CD4-positive, alpha-beta T cell treated with Interleukin-4 for 4 hours (primary cell): ENCODE results near the gene HLCS.
"Not testable (repeated sequence)": the region's sequence is repeated elsewhere in the genome, so short reads cannot be mapped to it uniquely, and the experiment has no call there.

ENCODE experiments used
- DNase-seq: peaks from one replicate; pipeline ENCODE4 v3.0.0-alpha.2; 2020

HLCS gene

DNA sequence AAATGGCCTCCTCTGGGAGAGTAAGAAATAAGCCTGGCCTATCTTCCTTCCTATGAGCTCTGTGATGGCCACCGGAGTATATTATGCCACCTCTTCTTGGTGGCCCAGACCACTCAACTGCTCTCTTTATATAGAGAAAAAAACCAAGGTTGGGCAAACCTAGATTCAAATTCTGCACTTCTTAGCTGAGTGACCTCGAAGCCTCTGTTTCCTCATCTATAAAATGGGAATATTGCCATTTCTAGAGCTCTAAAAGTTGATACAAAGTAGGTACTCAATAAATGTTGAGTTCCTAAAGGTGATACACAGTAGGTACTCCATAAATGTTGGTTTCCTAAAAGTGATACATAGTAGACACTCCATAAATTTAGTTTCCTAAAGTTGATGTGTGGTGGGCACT lies 120.7 kb downstream of the HLCS start:
- DNase-seq, result no peak

DNA sequence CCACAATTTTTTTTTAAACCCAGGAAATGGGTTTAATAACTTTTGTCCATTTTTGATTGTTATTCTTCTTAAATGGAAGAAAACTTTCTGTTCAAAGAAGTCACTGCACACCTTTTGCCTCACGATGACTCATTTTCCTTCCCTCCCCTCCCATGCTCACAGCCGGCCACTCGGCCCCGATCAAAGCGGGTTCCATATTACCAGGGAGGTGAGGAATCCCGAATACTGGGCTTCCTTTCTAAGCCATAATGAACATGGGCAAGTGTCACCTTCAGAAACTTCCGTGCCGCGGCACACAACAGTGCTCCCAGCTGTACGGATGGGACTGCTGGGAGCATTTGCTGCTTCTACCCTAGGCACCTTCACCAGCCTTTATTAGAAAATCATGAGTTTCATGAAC lies 121.4 kb downstream of the HLCS start:
- DNase-seq, result no peak

DNA sequence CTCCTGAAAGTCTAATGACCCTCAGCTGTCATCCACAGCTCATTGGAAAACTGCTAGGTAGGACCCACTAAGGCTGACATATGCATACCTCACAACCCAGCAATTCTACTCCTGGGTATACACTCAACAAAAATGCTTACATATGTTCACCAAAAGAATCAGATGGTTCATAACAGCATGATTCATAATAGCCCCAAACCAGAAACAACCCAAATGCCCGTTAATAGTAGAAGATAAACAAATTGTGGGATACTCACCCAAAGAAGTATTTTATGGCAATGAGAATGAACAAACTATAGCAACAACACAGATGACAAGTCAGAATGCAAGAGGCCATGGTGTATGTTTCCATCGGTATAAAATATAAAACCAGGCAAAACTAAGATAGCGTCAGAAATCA lies 124.6 kb downstream of the HLCS start:
- DNase-seq, result no peak

DNA sequence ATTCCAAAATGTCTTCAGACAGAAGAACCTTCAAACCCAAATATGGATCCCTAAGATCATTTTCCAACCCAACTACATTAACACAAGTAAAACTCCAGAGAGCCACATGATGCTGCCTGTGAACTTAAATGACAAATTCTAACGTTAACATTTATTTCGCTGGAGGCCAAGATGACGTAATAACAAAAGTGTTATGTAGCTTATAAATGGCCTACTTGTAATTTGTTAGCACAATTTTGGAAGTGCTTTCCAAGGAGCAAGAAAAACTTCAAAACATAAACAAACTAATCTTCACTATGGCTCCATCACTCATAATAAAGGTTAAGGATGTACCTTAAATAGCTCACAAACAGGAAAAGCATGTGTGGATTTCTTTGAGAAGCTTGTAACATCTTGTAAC lies 126.7 kb downstream of the HLCS start:
- no peak for DNase-seq

DNA sequence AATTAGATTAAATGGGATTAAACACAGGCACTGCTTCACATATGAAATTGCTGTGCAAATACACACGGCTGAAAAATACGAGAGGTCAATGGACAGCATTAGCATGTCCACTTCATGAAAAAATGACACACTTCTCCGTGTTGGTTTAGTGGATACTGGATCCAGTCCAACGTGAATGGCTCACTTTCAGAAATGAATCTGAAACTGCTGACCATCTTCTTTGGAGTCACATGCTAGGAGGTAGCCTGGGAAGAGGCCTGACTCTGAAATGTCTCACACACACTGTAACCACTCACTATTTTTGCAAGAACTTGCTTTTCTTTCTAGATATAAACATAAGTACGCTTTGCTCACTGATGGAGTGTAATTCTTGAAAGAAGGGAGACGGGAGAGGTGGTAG lies 127.3 kb downstream of the HLCS start:
- no peak for DNase-seq

DNA sequence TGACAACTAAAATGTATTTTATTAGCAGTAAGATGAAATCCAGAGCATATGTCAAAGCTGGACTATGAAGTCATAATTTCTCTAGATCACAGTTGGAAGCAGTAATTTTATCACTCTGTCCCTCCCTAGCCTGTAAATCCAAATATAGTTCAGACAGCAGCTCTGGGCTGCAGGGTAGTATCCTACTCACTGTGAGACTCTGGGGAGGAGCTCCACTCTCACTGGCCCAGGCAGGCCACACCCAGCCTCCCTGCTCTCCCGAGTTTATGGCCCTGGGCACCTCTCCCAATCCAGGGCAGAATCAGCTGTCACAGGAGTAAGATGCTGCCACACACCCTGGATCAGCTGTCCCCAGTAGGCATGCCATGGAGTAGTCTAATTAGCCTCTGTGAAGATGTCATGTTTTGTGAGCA lies 131.1 kb downstream of the HLCS start:
- no peak for DNase-seq

DNA sequence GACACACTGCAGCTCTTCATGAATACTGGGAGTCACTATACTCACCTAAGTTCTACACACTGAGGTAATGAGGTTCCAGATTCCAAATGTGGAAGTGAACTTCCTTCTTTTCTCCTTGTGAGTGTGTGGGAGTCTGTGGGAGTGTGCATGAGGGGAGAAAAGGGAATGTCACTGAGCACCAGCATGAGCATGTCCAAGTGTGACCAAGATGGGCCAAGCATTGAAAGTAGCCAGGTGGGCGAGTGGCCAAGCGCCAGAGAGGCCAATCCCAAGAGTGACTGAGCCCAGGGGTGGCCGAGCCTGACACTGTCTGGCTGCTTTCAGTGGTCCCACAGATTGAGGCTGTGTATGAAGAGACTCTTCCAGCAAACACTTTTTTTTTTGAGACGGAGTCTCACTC lies 132.3 kb downstream of the HLCS start:
- DNase-seq, result no peak

DNA sequence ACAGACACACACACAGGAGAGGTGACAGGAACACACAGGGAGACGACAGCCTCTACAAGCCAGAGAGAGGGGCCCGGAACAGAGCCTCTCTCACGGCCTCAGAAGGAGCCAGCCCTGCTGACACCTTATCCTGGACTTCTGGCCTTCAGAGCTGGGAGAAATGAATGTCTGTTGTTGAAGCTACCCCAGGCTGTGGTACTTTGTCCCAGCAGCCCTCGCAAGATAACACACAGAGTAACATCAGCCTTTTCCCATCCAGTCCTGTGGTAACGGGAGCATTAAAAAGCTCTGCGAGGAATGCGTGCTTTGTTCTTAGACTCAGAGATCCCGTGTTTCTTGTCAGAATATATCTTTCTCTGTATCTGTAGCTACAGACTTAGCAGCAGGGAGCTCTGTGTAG lies 136.4 kb downstream of the HLCS start:
- no peak for DNase-seq

DNA sequence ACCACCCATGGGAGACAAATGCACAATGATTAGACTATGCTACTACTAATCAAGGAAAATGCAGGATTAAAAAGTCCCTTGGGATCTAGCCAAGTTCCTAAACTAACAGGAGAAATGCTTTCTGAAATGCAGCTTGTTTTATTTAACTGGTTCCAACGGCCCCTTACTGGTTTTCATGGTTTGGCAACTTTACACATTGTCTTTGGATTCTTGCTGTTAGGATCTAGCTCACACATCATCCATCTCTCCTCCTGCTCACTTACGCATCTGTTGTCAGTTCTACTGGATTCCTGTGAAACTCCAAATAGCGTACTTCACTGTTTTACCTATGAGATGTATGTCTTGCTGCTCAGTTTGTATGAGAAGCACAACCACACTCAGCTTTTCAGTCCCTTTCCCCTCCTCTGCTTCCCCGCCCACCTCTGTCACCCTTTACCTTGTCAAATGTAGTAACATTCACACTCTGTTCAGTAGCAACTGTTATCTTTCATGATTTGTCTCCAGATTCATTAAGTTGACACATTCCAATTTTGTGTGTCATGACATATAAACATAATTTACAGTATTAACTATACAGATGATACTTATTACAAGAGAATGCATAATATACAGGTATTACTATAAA lies 137.5 kb downstream of the HLCS start:
- DNase-seq, result no peak

DNA sequence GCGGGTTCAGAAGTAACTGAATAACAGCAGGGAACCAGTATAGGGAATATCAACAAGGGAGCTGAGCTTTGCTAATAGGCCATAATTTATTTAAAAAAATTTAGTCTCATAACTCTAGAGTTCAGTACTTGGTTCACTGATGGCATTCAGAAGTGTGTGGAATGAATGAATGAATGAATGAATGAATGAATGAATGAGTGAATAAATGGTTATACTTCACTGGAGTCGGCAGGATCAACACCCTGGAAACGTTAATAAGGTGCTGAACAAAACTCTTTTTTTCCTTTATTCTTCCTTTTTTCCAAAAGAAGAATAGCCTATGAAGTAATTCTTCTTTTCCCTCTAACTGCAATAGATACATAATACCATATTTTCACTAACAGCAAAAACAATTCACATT lies 138.3 kb downstream of the HLCS start:
- DNase-seq, result no peak

DNA sequence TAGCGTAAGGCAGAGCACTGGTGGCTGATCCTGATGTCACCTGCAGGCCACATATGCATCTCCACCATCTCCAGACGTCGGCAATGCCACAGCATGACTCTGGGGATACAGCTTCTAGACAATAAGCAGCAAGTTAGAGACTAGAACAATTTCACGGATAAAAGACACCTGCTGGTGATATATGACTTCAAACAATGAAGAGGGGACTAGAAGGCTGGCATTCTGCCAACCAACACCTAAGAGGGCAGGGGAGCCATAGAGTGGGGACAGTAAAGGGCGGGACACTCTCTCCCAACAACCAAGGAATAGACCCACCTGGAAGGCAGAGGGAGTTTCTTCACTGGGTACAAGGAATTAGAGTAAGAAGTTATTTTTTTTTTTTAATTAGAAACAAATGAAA lies 140.8 kb downstream of the HLCS start:
- no peak for DNase-seq

DNA sequence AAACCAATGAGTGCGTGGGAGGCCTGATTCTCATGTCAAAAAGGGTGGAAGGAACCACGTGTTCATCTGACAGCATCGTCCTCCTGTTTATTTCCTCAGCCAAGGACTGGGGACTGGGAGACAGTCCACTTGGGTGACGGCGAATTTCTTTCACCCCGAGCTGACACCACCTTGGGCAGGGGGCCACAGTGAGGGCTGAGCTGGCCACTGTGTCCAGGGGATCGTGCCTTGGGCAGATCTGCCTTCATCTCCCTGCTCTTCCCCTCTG lies 145.5 kb downstream of the HLCS start:
- DNase-seq, result no peak

DNA sequence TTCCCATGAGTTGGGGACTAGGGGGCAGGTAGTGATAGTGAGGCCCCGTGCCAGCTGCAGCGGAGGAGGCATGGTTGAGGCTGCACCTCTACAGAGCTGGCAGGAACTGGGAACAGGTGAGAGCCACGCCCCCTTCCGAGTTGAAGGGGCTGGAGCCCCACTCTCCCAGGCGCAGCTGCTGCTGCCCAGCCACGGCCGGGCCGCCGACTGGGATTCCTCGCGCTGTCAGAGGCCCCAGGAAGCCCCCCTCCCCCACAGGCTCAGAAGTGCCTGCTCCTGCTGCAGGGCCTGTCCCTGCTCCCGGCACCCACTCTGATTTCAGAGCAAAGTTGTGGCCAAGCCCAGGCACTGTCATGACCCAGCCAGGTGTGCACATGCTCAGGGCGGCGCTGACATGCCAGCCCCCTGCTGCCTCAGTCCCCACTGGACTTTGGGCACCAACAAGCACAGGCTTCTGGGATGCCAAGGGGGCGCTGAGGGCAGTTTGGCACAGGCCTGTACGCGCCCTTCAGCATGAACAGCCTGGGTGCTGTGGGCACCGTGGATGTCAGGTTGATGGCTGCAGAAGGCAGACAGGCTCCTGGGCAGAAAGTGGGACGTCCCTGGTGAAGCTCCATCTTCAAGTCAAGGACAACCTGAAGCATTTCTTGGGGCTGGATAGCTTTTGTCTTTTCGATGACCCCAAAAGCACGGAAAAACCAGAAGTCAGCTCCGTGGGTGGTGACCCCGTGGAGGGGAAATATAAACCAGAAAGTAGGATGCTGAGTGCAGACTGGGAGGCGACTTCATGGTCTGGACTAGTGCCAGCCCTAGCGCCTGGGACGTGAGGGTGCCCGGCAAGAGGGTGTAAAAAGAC lies 146.1 kb downstream of the HLCS start:
- no peak for DNase-seq

DNA sequence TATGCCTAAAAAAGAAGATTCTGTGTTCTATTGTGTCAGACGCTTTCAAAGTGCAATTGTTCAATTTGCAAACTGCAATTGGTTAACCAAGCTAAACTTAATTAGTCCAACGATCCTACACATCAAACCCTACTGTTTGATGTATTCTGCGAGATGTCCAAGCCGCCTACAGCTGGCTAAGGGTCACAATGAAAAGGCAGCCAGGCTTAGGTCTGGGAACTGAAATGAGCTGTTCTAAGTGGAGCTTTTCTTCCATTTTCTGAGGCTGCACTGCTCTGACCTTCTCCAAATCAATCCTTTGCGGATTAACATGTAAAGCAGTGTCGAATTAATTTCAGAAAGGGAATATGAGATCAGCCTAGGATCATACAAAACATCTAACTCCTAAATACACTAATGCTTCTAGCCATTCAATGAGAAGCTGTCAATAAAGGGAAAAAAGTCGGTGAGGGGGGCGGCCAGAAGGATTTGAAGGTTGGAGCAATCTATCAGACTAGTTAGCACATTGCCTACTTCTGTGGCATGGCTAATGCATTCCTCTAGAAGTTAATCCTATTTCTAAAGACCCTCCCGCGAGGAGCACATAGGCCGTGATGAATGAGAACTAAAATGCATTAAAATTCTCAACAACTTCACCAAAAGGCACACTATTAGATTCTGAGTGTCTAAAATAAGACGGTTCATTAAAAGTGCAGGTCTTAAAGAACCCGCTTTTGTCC lies 148.6 kb downstream of the HLCS start:
- no peak for DNase-seq

DNA sequence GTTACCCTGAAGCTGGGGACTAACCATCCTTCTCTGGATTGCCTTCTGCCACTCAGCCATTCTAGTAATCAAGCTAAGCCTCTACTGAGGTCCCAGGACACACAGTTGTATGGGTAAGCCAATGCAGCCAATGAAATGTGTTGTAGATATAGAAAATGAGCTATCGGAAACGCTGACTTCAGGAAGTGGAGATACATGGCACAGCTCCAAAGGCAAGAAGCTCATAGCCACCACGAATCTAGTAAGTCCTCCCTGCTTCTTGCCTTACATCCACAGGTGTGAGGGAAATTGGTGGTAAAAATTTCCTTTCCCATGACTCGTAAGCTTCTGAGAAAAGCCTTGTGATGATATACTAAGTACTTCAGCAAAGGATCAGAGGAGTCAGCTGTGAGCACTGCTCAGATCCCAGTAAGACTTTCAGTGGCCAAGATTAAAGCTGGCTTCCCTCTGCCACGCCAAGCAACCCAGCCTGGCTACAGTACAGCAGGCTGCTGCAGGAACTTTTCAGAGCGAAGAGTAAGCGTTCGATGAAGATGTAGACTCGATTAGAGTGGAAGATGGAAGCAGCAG lies 149.8 kb downstream of the HLCS start:
- DNase-seq, result no peak

DNA sequence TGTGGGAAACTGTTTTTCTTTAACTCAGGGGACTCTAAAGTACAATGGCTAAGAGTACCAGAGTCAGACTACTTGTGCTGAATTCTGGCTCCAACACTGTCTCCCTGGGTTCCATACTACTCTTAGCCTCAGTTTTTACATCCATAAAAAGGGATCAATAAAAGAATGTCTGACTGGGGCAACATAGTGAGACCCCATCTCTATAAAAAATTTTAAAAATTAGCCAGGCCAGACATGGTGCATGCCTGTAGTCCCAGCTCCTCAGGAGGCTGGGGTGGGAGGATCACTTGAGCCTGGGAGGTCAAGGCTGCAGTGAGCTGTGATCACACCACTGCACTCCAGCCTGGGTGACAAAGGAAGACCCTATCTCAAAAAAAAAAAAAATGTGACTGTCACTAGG lies 150.4 kb downstream of the HLCS start:
- not testable (repeated sequence) for DNase-seq

DNA sequence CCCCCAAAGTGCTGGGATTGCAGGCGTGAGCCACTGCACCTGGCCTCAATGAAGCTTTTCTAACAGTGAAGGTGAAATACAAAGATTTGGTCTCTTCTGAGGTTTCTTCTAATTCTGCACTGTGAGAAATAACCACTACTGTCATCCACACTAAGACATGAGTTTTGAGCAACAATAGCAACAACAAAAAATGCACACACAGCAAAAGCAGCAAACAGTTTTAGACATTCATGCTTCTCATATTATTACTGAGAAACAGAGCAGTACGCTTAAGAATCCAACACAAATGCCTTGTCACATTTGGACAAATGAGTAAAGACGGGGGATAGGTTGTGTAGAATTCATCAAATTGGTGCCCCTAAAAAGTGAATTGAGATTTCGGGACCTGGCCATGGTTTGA lies 151.2 kb downstream of the HLCS start:
- DNase-seq, result no peak

DNA sequence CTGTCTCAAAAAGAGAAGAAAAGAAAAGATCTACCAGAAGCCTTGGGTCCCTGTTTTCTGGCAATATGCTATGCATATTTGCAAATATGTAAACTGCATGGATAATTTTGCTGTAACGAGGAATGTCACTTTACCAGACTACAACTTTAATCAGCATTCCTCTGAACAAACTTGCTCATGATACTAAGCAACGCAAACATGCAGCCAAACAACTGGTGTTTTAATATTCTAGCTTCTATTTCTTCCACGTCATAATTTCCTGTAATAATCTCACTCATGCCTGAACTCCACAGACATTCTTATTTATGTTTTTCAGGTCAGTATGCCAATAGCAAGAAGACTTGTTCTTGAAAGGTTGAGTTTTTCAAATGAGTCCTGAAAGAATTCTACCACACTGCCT lies 153.4 kb downstream of the HLCS start:
- no peak for DNase-seq

DNA sequence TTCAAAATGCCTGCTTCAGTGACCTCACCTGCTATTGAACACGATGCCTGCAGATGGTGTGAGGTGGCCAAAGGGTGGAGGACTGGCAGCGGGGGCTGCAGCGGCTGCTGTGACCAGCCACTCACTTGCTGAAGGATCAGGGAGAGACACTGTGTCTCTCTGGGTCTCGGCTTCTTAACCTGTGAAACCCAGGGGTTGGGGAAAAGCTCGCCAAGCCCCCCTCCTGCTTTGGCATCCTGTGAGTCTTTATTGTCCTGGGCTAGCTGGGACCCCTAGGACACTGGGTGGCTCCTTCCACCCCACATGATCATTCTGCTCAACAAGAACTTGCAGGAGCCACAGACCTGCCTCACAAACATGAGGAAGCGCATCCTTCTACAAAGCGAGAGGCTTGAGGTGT lies 154.7 kb downstream of the HLCS start:
- DNase-seq, result no peak

DNA sequence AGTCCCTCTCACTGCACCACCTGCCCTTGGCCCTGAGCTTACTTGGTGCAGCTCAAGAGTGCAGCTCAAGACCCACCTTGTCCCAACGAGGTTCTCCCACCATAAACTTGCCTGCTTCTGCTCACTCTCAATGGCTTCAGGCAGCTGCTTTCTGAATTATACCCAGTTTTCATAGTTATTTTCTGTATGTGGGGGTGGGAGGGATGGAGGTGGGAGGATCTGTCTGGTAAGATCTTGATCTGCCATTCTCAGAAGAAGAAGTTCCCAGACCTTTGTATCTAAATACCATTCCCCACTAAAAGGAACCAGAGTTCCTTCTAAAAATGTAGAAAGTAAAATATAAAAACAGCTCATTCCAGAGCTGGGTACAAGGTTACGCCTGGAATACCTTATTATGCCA lies 156.0 kb downstream of the HLCS start:
- no peak for DNase-seq

DNA sequence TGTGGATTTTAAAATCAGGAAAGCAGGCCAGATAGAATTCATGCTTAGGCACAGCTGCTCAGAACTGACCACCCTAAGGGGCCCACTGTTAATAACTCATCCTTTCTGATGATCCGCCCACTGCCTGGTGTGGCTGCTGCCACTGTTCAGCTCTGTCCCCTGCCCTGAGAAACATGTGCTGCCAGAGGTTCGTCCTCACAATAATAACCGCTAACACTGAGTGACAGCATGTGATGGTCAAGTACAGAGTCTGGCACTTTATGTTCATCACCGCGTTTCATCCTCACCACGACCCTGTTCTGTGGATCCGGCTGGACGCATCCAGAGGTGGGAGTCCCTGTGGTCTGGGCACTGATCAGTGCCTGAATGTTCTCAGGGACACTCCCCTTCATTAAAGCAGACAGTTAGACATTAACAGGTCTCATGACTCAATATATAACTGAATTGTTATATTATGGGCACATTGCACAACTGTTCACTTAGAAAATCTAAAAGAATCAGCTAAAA lies 159.0 kb downstream of the HLCS start:
- DNase-seq, result no peak

DNA sequence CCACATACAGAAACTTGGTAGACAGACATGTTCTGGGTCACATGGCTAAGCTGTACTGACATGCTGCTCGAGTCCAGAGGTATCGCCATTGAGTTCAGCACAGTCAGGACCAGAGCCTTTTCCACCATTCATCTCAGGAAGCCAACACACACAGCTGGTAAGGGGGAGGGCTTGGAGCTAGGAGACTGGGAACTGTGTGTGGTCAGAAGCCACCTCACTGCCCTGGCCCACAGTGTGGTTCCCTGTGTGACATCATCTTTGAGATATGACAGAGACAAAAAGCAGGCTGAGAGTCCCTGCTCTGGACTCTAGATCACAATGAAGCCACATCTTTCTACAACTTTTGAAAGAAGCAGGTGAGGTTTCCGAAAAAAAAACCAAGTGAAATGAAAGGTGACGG lies 160.4 kb downstream of the HLCS start:
- no peak for DNase-seq

DNA sequence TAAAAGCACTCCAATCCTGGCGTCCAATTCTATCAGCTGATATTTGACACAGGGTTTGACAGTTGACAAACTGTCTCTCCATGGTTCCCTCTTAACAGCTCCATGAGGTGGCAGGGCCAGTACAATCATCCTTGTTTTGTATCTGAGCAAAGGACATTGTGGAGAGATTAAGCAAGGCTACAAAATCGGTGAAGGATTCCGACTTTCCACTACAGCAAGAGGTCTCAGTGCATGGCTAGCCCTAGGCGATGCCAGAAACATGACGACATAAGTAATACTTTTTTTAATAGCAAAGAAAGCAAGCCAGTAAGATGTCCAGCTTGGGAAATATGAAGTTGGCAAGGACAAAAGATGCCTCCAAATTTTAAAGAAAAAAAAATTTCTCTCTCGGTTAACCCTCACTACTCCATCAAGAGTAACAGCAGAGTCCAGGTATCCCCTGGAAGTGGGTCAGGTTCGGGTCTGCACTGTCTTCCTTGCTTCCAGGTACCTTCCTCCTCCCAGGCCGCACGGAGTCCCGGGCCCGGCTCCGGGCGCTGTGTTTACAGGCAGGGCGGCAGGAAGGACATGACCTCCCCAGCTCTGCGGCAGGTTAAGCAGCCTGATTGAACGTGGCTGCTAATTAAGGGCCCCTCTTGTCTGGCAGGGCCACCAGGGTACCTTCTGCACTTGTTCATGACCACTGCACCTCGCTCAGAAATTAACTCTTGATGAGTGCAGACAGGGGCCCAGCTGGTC lies 161.4 kb downstream of the HLCS start:
- DNase-seq, result no peak
